ENCODE results near the gene DPF3.

Gene DPF3

DNA sequence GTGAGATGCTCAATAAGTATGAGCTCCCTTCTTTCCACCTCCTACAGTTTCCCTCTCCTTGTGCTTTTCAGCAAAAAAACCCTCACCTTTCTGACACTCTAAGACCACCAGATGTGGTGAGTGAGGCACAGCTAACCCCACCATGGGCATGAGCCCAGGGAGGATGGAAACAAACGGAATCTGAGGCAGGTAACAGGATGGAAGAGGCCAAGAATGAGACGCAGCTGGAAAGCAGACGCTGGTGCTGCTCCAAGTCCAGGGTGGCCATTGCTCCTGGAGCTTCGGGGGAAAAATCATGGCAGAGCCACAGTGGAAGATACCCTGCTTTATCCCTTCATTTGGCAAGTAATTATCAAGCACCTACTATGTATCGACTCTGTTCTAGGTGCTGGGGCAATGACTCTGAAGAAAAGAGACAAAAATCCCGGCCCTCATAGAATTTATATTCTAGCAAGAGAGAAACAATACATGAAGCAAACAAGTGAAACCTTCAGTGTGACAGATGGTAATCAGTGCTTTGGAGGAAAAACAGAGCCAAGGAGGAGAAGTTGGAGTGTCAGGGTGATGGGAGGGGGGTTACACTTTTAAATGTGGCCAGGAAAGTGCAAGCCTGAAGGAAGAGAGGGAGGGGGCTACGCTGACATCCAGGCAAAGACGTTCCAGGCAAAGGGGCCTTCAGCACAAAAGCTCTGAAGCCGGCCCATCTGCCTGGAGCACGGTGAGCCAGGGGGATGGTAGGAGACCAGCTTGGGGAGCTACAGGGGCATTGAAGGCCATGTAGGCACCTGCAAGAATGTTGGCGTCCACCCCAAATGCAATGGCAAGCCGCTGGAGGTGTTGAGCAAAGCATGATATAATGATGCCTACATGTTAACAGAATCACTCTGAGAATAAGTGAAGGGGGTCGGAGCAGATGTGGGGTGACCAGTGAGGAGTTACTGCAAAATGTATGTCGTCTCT is 154.2 kb downstream of the DPF3 start:
- no peak for DNase-seq

DNA sequence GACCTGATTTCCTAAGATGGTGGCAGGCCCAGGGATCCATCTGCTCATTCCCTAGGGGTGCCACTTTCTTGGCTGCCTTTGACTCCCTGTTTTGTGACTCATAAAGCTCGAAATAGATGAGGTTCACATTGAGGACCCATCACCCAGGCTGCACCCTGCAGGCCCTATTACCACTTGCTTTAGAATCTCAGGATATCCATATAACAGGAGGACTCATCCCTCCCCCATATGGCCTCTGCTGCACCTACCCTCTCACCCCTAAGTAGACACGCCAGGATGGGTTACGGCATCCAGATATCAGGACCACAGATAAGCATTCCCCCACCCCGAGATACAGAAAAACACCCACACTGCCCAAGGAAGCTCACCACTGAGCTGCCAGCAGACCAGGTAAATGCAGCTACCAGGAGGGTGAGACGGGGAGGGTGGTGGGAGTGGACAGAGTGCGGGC is 155.7 kb downstream of the DPF3 start:
- no peak for DNase-seq

DNA sequence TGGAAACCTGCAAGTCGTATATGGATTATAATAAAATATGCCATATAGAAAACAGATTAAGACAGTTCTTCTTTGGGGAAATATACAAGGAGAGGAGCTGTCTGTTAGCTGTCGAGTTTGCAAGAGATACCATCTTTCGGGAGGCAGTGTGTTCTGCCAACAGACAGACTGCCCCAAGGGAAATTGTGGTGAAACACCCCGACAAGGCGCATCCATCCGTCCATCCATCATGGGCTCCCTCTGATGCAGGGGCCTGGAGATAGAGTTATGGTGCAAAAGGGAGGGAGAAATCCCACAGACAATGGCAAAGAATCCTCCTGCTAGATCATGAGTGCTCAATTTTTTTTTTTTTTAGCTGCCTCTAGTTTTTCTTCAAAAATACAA is 156.3 kb downstream of the DPF3 start:
- DNase-seq, result no peak

DNA sequence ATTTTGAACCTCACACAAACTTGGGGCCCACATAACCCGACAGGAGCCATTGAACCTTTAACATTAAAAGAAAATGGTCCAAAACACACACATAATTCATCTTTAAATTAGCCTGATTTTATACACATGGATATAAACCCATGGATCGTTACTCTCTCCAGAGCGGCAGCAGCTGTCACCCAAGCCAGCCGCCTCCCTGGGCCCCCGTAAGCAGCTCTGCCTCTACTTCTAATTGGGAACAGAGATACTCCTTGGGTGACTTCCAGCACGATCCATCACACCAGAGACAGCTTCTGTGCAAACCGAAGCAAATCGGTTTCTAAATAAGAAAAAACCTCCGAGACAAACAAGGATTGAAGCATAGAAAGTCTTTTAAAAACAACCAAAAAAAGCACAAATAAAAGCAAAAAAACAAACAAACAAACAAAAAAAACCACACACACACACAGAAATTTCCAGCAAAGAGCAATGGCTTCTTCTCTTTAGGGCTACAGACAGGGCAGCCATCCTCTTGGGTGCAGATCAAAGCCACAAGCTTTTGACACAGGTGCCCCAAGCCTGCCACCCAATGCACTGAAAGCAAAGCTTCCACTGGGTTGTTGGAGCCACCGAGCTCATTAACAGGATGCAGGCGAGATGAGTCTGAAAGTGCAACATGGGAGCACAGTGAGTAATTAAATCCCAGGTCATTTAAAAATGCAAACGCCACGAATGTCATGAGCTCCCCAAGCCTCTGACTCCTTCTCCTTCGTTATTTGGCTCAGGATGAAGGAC is 156.9 kb downstream of the DPF3 start:
- DNase-seq, result no peak

DNA sequence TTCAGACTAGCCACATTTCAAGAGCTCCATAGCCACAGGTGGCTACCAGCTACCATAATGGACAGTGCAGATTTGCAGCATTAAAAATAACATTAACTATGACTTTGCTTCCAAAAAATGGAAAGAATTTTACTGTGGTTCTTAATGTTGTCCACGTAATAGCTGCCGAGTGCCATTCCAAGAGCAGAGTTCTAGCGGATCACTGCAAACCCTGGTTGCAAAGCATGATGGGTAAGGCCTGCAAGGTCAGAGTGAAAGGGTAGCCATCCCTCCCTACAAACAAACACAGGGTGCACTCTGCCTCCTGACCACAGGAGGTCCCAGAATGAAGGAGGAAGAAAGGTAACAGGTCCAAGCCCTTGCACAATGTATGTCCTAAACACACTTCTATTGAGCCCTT is 157.6 kb downstream of the DPF3 start:
- DNase-seq, result no peak

DNA sequence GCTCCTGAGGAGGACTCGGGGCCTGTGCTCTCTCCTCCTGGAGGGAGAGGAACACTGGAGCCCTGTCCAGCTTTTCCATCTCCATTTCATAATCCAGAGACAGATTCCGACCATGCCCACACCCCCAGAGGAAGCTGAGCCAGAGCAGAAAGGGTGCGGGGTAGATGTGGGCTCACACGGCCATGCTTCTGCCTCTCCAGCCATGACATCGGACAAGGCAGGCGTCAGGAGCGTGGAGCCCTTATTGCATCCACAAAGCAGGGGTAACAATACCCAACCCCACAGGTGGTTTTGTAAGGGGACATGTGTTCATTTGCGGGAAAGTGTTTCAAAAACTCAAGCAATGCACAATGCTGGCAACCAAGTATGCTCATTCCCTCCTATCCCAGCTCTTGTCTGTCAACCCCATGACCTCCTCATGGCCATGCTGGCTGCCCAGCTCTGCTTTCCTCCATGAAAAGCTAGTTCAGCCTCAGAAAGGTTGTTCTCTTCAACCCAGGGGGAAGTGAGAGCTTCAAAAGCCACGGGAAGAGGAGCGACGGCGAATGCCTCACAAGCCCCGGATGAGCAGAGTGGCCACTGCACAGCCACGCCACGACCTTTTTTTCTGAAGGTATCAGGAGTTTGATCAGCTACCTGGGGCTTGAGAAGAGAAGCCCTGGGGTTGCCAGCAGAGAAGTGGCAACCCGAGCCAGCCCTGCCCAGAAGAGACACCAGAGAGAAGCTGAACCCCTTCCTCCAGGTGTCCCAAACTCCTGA is 161.7 kb downstream of the DPF3 start:
- no peak for DNase-seq

DNA sequence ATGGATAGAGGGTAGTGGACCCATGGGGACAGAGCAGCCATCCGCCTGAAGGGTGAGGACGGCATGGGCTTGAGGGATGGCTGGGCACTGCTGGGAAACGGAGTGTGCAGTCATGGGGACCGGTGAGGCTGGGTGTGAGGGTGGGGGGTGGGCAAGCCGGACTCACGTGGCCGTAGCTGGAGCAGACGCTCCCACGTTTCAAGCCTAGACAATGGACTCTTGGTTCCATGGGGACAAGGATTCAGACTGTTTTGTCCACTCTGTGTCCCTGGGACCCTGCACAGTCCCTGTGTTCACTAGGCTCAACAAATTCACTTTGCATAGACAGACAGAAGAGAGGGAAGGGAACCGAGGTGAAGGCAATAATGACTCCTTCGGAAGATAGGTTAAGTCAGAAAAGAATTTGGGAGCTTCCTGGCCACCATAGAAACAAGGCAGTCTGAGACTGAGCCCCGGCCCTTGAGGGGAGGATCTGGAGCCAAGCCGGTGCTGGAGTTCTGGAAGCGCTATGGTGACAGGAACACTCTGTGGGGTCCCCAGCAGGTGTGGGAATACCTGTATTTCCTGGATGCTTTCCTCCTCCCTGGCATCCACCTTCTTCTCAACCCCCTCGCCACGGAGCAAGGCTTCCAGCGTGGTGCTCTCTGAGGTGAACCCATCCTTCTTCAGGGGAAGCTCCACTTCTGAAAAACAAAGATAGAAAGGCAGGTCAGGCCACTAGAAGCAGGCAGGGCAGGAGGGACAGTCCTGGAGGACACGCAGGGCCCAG is 162.5 kb downstream of the DPF3 start:
- DNase-seq, result no peak

DNA sequence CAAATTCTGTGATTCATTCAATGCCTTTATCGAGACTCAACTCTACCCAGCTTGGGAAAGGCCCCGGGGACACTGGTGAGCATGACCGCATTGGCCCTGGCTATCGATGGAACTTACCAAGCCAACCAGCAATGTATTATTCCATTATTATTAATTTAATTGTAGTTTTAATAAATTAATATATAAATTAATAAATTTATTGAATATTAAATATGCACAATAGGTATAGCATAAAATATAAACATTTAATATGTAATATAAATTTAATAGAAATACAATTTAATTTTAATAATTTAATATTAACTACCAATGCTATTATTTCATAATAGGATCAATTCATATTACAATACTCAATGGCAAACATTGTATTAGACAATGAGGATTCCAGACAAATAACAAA is 163.4 kb downstream of the DPF3 start:
- DNase-seq, result no peak

DNA sequence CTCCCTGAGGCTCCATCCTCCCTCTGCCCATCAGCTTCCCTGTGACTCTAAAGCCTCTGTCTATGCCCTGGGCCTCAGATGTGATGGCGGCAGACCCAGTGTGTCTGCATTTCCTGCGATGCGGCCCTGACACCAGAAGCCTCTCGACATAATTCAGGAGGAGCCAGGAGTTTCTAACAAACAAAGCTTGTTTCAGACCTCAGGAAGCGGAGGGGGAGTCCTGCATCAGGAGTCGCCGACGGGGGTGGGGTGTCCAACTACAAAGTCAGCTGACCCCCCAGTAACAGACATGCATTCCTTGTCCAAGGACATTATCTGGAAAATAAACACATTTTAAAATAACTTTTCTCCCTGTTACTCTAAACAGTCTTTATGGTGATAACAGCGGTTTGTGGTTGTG is 167.5 kb downstream of the DPF3 start:
- DNase-seq, result no peak

DNA sequence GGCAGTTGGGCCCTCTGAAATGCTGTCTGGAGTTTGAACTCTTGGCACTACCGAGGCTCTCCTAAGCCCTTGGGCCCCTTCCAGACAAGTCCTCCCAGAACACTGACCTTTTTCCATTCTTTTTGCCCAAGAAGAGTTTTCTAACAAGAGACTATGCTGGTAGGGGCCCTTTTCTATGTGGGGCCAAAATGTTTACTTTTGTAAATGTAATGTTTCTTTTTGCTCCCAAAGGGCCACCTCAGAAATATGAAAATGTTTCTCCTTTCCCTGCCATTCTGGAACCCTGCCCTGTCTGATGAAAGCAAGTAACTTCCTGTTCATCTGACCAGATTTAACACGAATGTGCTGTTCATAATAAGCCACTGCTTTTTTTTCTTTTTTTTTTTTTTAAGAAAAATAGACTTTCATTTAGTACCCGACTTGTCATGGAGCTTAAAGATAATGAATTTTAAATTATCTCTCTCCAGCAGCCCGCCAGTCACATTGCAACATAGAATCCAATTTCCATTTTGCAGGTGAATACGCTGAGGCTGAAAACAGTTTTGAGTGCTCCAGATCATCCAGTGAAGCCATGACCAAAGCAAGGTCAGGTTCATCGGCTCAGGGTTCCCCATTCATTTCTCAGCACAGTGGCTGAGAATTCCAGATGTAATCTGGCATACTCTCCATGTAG is 169.9 kb downstream of the DPF3 start:
- DNase-seq, result no peak

DNA sequence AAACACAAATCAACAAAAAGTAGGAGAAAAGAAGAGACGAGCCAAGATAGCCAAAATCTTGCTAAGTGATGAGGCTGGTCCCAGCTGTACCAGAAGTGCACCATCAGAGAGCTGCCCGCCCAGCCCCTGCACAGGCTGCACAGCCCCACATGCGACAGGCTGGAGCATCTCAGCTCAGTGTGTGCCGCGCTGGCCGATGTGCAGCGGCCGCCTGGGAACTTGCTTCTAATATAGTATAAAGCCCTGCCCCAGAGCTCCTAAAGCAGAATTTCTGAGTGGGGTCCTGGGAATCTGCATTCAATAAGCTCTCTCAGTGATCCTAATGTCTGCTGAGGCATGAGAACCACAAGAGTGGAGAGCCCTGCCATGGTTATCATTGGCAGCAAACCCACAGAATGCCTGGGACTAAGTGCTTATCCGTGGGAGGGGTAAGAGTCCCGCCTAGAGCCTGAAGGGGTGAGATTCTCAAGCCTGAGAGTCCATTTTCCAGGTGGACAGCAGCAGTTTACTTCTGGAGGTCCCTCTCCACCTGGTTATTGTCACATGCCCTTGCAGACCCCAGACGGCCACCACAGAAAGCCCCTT is 171.6 kb downstream of the DPF3 start:
- DNase-seq, result no peak

DNA sequence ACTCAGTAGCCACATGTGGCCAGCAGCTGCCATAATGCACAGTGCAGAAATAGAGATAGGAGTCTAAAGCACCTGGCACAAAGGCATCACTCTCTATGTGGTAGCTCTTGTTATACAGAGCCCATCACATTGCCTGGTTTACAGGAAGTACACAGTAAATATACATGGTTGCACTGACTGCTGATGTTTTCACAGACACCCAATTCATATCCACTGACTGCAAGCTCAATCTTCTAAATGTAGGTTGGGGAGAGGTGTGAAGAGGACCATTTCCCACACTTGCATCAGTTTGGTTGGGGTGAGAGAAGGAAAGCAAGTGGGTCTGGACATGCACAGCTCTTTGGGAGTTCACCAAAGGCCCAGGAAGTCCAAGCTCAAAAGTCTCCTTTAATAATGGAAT is 172.8 kb downstream of the DPF3 start:
- DNase-seq, result no peak

DNA sequence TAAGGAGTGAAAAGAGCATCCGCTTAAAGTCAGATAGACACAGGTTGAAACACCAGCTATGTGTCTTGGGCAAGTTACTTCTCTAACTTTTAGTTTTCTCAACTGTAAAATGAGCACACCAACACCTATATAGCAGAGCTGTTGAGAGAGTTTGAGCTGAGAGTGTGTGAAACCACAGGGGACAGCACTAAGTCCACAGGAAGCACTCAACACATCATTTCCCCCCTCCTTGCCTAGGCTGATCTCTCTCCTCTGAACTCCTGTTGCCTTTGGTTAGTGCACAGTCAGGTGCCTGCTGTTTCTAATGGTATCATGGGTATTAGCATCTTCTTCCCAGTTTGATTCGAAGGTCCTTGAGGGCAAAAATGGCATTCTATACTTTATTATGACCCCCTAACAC is 176.7 kb downstream of the DPF3 start:
- no peak for DNase-seq

DNA sequence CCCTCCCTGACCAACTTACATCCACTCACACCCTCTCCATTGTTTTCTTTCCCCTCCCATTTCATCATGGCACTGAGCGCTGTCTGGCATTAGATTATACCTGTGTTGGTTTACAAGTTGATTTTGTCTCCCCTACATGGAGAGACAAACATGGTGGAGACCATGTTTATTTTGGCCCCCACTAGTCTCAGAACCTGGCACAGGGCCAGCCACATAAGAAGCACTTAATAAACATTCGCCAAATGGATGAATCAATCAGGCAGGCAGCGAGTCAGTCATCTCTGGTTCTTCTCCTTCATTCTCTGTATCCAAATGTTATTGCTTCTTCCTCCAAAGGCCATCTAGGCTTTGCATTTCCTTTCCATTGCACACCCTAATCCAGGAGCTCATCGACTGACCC is 177.4 kb downstream of the DPF3 start:
- no peak for DNase-seq

DNA sequence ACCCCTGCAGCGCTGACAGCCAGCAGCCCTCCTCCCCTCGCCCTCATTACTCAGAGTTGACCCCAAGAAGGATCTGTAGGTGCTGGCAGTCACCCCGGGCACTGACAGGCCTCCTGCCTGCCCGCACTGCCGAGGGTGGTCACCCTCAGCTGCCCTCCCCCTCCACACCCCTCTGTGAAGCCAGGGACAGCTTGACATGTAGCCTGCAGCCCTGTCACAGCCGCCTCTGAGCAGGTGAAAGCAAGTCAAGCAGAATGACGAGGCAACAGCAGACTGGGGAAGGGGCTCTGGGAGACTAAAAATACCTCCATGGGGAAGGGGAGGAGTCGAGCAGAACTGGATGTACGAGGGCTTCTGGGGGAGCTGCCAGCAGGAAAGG is 178.1 kb downstream of the DPF3 start:
- no peak for DNase-seq

DNA sequence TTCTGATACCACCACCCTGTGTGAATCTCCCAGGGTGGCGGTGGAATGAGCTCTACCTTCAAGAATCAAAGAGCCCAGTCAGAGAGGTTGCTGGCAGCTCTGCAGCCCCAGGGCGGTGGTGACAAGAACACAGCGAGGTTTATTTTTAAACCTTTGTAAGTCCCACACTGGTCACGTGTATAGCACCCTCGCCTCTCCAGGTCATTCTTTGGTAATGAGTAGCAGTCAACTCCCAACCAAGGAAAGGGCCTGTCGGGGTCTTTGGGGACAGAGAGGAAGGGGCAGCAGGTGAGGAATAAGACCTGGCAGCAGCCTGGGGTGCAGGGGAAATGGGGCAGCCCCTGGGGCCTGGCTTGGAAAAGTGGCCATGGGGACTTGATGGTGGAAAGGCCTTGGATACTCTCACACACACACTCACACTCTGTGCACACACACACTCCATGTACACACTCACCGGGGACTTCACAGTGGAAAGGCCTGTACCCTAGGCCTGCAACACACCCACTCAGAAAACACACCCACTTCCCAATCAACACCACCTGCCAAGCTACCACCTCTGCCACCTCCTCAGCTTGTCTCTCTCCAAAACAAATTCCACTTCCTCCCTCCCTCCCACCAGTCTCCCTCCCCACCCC is 178.6 kb downstream of the DPF3 start:
- no peak for DNase-seq

DNA sequence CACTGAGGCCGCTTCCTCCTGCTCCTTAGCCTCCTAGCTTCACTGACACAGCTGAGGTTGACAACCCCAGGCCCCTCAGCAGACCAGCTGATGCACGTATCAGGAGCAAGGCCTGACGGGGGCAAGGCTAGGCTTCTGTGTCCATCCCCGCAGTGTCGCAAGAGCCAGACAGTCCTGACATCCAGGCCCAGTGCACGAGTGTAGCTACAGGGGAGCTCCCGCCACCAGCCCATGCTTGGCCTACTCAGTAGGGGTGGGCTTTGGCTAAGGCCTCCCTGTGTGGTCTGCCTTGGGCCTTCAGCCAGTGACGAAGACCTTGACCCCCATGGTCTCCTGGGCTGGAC is 179.1 kb downstream of the DPF3 start:
- DNase-seq, result no peak

DNA sequence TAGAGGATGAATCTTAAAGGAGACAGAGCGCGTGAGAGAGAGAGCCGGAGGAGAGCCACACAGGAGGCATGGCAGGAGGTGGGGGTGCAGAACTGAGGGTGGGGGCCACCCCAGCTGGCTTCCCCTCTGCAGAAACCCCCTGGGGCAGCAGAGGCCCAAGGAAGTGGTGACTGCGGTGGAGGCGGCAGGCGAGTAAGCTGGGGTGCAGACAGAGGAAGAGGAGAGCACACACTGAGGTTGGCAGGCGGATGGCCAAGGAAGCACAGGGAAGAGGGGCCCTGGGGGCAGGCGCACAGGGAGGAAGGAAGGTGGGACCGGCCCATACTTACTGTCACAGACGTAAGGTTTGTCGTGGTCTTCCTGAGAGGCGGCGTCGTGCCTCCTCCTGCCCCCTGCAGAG is 179.8 kb downstream of the DPF3 start:
- no peak for DNase-seq

DNA sequence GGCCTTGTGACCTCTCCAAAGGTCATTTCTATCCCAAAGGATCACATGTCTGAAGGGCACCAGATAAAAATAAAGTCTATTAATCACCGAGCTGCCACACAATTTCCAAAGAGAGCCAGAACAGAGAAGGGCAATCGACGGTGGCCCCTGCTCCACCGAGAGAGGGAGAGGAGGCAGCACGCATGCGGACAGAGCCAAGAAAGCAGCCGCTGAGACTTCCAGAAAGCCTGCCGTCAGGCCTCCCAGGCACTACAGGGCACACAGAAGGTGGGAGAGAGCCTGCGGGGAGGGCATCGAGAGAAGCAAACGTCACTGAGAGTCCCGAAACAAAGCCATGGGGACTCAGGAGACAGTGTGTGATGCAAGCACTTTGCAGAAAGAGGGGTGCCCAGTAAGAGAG is 182.0 kb downstream of the DPF3 start:
- DNase-seq, result no peak

DNA sequence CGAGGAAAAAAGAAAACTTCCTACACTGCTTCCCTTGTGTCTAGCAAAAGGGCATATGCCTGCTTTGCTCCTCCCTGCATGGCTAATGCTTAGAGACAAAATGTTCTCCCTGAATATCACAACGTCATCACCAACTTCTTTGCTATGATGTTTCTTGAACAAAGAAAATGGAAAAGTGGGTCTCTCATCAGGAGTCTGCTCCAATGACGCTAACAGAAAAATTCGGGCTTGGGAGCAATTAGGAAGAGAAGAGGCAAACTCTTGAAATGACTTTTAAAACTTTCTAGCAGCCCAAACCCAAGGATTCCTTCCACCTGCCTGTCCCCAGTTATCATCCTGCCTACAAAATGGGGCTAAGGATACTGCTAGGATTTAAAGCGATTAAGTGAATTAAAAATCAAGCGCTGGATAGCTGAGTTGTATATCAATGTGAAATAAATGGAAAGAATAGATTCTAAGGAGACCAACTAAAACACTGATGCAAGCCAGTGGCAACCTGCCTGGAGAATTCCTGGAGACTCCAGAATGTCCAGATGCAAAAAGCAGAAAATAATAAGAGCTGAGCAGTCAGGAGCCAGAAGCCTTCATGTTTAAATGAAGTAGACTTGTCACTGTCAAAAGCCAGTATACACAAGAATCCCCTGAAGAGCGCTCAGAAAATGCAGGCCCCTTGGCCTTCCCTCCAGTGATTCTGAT is 183.8 kb downstream of the DPF3 start:
- no peak for DNase-seq

Data from amniotic stem cell (primary cell).